Activated CD4-positive, CD25-positive, alpha-beta regulatory T cell treated with anti-CD3 and anti-CD28 coated beads, Interleukin-2, amount 50 U/mL, for 16 hours (primary cell): ENCODE results near the gene CELA2A.
"Not testable (repeated sequence)": the region's sequence is repeated elsewhere in the genome, so short reads cannot be mapped to it uniquely, and the experiment has no call there.

ENCODE experiments used
- DNase-seq: peaks from one replicate; pipeline ENCODE4 v3.0.0-alpha.2; 2020; ENCODE audit warnings: low read depth, low spot score

The CELA2A gene

DNA sequence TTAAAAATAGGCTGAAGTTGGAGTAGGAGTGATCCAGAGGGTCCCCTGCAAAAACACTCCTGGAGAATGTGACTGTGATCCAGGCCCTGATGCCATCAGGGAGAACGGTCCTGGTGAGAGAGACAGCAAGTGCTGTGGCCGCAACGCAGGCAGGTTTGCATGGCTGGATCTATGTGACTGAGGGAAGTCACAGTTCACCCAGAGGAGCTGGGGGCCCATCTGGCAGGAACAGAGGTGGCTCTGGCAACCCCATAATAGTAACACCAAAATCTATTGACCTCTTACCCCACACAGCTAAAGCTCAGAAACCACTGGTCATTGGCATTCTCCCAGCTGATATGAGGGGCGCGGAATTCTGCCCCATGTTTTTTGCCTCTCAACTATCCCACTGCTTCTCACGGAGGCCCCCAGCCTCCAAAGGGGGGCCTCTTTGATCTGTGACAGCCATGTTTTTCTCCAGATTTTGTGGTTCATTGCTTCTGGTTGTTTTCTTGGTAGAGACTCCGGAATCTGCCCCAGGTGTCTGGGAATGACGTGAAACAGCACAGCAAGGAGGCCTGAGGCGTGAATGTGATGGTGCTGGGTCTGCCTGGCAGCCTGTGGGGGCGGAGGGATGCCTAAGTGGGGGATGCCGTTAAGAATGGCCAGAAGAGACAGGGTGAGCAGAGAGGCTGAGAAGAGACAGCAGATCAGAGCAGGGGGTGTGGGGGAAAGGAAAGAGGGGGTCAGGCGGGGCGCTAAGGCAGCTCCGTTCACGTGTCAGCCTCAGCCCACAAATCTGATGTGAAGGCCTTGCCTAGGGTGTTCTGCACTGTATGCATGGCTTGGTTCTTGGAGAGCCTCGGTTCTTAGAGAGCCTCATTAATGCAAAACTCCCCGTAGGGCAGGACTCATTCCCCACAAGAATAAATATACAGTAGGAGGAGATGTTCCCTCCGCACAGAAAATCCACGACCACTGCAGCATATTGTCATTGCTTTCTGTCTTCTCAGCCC is 43.9 kb downstream of the CELA2A start:
- DNase-seq, result no peak

DNA sequence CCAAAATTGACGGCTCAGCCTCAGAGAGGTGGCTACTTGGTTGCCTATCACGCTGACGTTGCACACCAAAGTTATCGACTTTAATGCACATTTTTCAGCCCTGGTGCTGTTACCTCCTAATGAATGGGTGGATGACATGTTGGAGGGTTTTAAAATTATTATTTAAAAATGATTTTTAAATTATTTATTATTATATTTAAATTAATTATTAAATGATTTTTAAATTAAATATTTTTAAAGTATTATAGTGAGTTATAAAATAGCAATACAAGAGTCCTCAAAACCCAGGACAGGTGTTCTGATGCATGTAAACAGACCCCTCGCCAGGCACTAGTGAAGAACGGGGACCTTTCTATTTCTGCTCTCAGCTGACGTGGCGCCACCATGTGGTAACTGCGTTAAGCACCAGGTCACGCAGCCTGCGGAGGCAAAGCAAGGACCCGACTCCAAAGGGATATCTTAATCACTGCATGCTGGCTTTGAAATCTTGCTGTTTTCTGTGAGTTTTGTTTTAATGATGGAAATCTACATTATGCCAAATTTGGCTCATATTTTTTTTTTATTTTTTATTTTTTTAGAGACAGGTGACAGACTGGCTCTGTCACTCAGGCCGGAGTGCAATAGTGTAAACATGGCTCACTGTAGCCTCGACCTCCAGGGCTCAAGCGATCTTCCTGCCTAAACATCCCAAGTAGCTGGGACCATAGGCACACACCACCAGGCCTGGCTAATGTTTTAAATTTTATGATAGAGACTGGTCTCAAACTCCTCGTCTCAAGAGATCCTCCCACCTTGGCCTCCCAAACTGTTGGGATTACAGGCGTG is 44.9 kb downstream of the CELA2A start:
- no peak for DNase-seq

DNA sequence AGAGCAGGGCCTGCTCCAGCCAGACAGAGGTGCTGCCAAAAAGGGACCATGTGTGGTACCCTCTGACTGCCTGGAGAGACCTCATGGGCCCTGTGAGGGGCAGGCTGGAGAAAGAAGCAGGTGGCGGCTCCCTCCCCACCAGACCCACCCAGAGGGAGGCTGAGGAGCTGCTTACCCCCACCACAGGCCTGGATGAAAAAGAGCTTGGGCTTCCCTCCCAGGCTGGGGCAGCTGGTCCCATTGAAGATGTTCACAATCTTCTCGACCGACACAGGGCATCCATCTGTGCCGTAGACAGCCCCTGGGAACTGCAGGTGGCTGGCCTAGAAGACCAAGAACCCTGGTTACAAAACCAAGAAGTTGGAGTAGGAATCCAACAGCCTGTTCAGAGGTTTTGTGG is 47.9 kb downstream of the CELA2A start:
- DNase-seq, result no peak

DNA sequence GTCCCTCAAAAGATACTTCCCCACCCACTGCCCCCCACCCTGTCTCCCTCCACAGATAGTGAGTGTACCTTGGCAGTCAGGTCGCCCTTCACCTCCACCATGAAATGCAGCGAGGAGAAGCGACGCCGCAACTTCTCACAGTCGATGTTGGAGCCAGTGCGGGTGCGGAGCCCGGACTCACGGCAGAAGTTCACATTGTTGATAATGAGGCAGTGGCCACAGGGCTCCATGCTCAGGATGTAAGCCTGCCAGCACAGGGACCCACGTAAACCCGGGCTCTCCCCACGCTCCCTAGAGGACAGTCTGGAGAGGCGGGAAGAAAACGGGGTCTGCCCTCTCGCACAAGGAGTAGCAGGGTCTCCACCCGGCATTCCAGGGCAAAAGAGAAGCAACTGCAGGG is 50.3 kb downstream of the CELA2A start:
- no peak for DNase-seq

DNA sequence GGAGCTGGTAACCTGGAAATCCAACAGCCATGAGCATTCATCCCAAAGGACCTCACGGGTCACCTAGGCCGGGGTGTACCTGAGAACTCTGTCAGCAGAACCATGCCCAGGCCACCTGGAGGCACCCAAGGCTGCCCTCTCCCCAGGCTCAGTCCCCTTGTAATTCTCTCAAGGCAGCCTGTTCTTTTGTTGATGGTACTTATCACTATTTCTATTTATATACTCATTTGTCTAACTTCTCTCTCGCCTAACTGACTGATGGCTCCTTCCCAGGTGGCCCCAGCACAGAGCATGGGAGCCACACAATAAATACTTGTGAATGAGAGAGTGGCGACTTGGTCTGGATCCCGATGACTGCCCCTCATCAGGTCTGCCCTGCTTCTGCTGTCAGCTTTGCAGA is 50.7 kb downstream of the CELA2A start:
- no peak for DNase-seq

DNA sequence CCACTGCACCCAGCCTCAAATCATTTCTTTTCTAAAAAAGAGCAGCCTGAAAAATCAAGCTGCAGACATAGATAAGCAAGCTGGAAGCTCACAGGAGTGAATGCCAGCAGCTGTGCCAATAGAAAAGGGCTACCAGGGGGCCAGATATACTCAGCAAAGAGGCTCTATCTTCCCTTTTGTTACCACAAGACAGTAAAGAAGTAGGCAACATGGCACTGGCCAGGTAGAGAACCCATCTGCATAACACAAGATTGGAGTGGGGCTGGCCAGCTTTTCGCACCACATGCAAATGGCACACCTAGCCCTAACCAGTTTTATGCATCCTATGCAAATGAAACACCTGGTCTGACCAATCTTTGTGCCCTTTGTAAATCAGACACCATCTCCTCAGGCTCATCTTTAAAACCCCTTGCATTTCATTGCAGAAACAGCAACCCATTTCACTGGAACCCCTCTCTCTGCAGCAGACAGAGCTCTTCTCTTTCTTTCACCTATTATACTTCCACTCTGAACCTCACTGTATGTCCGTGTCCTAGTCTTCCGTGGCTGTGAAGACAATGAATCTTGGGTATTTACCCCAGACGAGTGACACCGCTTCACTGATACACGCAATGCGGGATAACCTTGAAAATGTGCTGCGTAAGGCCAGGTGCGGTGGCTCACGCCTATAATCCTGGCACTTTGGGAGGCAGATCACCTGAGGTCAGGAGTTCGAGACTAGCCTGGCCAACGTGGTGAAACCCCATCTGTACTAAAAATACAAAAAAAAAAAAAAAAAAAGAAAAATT is 52.4 kb downstream of the CELA2A start:
- no peak for DNase-seq

DNA sequence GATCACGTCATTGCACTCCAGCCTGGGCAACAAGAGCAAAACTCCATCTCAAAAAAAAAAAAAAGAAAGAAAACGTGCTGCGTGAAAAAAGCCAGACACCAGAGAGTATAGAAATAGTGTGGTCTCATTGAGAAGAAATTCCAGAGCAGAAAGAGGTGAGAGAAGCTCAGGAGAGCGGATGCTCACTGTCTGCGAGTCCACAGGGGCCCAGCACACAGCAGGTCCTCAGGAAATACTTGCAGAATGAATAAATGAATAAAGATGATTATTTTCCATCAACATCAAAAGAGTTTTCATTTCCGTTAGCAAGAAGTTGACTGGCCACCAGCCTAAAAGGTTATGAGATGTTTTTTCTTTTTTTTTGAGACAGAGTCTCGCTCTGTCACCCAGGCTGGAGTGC is 53.1 kb downstream of the CELA2A start:
- DNase-seq, result no peak

DNA sequence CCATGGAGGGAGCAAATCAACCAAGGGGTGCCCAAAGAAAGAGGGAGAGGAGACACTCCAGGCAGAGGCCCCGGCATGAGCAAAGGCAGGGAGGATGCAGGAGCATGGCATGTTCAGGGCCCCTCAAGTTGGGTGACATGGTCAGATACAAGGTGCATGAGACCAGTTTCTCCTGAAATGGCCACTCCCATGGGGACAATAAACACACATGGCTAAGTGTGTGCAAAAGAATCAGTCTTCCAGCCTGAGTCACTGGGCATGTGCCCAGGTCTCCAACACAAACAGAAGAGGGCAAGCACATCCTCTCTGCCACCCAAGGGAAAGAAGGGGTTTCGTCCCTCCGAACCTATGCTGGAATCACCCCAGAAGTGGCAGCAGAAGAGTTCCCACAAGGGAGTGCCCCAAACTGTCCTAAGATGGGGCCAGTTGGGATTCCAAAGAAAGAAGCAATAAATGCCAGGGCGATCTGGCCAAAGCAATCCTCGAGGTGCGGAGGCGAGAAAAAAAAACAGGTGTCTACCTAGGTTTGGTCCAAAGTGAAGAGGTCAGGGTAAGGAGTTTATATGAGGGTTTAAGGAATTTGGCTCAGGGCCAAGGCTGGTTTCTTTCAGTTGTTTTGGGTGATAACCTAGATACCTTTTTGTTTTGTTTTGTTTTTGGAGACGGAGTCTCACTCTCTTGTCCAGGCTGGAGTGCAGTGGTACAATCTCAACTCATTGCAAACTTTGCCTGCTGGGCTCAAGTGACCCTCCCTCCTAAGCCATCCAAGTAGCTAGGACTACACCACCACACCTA is 54.3 kb downstream of the CELA2A start:
- DNase-seq, result no peak

DNA sequence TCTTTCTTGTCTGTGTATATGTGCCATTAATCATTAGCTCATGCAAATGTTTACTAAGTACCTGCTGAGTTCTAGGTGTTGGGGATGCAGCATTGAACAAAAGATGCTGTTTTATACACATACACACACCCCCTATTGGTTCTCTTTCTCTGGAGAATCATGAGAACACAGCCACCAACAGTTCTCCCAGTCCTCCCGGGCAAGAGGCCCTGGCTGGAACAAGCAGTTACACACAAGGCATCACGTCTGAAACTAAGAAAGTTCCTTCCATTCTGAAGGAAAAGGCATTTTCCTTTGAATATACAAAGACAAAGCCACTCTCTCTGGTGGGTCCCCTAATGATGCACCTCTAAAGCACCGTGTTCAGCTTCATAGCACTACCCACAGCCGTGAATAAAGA is 56.7 kb downstream of the CELA2A start:
- no peak for DNase-seq

DNA sequence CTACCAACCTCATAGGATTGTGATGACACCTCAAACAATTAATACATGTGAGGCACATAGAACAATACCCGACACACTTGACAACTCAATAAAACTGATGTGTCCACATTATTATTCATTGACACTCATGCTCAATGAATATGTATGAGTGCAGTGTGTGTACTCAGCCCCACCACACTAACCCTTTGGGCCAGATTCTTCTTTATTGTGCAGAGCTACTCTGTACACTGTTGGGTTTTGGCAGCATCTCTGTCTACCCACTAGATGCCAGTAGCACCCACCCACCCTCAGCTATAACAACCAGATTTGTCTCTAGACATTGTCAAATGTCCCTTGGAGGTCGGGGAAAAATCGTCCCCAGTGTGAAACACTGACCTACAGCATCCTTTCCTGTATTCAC is 57.4 kb downstream of the CELA2A start:
- DNase-seq, result no peak

DNA sequence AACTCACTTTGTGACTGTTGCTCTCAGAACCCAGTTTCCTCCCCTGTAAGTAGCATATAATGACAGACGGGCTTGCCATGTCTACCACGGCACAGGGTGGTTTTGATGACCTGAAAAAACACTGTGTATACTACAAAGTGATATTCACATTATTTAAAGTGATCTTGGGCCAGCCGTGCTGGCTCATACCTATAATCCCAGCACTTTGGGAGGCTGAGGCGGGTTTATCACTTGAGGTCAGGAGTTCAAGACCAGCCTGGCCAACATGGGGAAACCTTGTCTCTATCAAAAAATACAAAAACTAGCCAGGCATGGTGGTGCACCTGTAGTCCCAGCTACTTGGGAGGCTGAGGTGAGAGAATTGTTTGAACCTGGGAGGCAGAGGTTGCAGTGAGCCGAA is 58.0 kb downstream of the CELA2A start:
- not testable (repeated sequence) for DNase-seq

DNA sequence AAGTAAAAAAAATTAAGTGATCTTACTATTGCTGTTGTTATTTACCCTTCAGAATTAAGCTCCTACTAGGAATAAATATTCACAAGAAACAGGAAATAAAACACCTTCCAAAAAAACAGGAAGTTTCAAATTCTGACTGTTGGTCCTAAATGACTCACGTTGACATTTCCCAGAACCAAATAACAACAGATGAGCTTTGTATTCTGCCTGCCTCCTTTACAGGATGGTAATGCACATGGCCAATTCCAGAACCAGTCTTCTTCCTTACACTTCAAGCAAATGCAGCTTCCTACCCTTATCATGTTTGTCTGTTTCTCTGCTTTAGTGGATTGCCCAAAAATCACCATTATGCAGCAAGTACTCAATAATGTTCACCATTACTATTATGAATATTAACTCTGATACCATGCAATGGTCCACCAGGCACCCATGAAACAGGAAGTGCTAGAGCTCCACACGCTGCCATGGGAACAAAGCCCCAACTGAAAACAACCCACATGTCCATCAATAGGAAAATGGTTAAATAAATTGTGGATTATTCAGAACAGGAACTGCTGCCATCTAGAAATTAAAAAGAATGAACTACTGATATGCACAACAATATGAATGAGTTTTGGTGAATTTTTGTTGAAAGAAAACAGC is 58.6 kb downstream of the CELA2A start:
- DNase-seq, result no peak

DNA sequence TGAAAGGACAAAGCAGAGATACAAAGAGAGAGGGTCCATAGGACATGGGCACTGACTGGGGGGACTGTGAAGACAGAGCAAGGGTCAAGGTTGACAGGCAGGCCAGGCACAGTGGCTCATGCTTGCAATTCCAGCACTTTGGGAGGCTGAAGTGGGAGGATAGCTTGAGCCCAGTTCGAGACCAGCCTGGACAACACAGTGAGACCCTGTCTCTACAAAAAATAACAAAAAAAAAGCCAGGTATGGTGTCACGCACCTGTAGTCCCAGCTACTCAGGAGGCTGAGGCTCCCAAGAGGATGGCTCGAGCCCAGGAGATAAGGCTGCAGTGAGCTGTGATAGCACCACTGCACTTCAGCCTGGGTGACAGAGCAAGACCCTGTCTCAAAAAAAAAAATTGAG is 63.1 kb downstream of the CELA2A start:
- no peak for DNase-seq

DNA sequence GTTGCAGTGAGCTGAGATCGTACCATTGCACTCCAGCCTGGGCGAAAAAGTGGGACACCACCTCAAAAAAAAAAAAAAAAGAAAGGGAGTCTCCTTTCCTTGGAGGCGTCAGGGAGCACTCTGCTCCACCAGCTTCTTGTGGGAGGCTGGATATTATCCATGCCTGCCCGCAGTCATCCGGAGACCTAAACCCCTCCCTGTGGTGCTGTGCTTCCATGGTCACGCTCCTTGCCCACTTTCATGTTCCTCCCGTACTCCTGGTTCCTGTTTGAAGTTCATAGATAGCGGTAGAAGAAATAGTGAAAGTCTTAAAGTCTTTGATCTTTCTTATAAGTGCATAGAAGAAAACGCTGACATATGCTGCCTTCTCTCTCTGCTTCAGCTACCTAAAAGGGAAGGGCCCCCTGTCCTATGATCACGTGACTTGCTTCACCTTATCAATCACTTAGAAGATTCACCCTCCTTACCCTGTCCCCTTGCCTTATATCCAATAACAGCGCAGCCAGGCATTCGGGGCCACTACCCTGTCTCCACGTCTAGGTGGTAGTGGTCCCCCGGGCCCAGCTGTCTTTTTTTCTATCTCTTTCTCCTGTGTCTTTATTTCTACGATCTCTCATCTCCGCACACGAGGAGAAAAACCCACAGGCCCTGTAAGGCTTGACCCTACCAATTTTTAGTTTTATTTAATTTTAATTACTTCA is 64.8 kb downstream of the CELA2A start:
- DNase-seq, result not testable (repeated sequence)
